Ishikawa (cell line): Measurements from ENCODE around the gene RHBDF2.

Experiments
- CEBPB ChIP-seq: IDR thresholded peaks from 2 replicates; pipeline ENCODE4 v1.6.1; 2012
- CREB1 ChIP-seq: IDR thresholded peaks from 2 replicates; pipeline ENCODE4 v1.6.1; 2012; ENCODE audit warnings: low read depth
- EGR1 ChIP-seq: IDR thresholded peaks from 2 replicates; pipeline ENCODE4 v1.6.1; 2012
- EP300 ChIP-seq: IDR thresholded peaks from 2 replicates; pipeline ENCODE4 v1.6.1; 2012; ENCODE audit warnings: borderline replicate concordance
- FOXM1 ChIP-seq: IDR thresholded peaks from 2 replicates; pipeline ENCODE4 v1.6.1; 2012; ENCODE audit warnings: low read depth, borderline replicate concordance
- NFIC ChIP-seq: IDR thresholded peaks from 2 replicates; pipeline ENCODE4 v1.6.1; 2012
- RAD21 ChIP-seq: IDR thresholded peaks from 2 replicates; pipeline ENCODE4 v1.6.1; 2012; ENCODE audit warnings: low read depth
- TAF1 ChIP-seq: IDR thresholded peaks from 2 replicates; pipeline ENCODE4 v1.6.1; 2012; ENCODE audit warnings: low read depth, mild to moderate bottlenecking
- TCF12 ChIP-seq: IDR thresholded peaks from 2 replicates; pipeline ENCODE4 v1.6.1; 2012; ENCODE audit warnings: low read depth
- TEAD4 ChIP-seq: IDR thresholded peaks from 2 replicates; pipeline ENCODE4 v1.6.1; 2012
- YY1 ChIP-seq: IDR thresholded peaks from 2 replicates; pipeline ENCODE4 v1.6.1; 2012; ENCODE audit warnings: low read depth
- ZBTB7A ChIP-seq: IDR thresholded peaks from 2 replicates; pipeline ENCODE4 v1.6.1; 2012; ENCODE audit warnings: low read depth
- TF ChIP-seq, protein P1 (sequence below): IDR thresholded peaks from 2 replicates; pipeline ENCODE4 v1.6.1; 2012
- TF ChIP-seq, protein P2 (sequence below): IDR thresholded peaks from 2 replicates; pipeline ENCODE4 v1.6.1; 2012; ENCODE audit warnings: low read depth, mild to moderate bottlenecking
- TF ChIP-seq, protein P3 (sequence below): IDR thresholded peaks from 2 replicates; pipeline ENCODE4 v1.6.1; 2012

The RHBDF2 gene

DNA sequence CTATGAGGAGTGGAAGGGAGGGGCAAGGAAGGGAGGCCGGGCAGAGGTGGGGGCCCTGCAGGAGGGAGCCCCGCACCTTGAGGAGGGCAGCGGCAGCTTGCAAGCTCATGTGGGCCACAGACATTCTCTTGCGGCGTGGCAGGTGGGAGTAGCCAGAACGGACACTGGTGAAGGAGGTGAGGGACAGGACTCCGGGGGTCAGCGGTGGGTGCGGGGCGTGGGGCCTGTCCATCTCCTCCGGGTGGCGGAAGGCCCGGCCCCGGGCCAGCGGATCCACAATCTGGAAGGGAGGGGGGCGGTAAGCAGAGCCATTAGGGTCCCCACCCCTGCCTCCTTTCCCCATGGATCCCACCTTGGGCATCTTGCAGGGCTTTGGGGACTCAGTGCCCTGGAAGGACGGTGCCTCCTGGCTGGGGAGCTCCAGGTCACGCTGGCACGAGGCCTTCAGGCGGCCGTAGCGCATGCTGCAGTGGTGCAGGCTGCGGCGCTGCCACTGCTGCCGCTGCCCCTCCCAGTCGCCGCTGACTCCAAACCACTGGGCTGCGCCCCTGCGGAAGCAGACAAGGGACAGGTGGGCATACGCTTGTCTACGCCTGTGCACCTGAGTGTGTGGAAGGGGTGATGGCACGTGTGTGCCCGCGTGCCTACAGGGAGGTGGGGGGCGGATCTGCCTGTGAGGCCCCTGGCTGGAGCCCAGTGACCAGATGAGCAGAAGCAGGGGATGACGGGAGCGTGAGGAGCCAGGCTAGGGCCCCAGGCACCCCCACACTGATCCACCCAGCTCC, 22.3 kb downstream of the RHBDF2 start:
- TF ChIP-seq, protein P1, sequence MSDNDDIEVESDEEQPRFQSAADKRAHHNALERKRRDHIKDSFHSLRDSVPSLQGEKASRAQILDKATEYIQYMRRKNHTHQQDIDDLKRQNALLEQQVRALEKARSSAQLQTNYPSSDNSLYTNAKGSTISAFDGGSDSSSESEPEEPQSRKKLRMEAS: no peak
- TF ChIP-seq CREB1: no peak
- no peak for TF ChIP-seq FOXM1
- no peak for TF ChIP-seq EGR1
- TF ChIP-seq, protein P2, sequence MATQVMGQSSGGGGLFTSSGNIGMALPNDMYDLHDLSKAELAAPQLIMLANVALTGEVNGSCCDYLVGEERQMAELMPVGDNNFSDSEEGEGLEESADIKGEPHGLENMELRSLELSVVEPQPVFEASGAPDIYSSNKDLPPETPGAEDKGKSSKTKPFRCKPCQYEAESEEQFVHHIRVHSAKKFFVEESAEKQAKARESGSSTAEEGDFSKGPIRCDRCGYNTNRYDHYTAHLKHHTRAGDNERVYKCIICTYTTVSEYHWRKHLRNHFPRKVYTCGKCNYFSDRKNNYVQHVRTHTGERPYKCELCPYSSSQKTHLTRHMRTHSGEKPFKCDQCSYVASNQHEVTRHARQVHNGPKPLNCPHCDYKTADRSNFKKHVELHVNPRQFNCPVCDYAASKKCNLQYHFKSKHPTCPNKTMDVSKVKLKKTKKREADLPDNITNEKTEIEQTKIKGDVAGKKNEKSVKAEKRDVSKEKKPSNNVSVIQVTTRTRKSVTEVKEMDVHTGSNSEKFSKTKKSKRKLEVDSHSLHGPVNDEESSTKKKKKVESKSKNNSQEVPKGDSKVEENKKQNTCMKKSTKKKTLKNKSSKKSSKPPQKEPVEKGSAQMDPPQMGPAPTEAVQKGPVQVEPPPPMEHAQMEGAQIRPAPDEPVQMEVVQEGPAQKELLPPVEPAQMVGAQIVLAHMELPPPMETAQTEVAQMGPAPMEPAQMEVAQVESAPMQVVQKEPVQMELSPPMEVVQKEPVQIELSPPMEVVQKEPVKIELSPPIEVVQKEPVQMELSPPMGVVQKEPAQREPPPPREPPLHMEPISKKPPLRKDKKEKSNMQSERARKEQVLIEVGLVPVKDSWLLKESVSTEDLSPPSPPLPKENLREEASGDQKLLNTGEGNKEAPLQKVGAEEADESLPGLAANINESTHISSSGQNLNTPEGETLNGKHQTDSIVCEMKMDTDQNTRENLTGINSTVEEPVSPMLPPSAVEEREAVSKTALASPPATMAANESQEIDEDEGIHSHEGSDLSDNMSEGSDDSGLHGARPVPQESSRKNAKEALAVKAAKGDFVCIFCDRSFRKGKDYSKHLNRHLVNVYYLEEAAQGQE: no peak
- TF ChIP-seq TCF12: no peak
- TF ChIP-seq, protein P3, sequence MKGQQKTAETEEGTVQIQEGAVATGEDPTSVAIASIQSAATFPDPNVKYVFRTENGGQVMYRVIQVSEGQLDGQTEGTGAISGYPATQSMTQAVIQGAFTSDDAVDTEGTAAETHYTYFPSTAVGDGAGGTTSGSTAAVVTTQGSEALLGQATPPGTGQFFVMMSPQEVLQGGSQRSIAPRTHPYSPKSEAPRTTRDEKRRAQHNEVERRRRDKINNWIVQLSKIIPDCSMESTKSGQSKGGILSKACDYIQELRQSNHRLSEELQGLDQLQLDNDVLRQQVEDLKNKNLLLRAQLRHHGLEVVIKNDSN: no peak
- TF ChIP-seq NFIC: no peak

DNA sequence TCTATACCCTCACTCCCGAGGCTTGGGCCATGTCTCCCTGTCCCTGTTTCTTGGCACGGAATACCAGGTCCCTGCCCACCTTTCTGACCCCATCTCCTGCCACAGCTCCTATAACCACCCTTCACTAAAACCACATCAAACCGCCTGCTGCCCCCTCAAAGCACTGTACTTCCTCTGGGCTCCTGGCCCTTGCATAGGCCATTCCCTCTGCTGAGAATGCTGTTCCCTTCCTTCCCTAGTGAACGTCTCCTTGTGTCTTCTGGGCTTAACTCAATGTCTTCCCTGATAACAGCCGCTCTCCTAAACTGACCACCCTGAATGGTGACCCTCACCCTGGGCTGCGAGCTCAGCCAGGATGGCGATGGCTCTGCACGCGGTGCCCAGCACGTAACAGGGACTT, 23.1 kb downstream of the RHBDF2 start:
- TF ChIP-seq TAF1: no peak
- TF ChIP-seq TCF12: no peak
- TF ChIP-seq RAD21: no peak

DNA sequence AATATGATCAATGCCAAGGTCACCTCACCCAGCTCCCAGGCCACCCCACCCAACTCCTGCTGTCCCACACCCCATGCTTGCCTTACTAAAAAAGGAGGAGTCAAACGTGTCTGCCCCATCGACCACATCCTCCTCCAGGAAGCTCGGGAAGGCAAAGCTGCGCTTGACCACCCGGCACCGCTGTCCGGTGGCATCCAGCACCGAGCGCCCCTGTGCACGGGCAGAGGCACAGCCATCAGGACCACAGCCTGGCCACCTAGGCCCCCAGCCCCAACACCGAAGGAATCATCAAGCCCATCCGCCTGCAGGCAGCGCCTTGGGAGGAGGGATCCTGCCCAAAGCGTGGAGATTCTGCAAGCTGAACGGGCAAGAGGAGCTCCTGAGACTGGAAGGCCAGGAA, 23.6 kb downstream of the RHBDF2 start:
- no peak for TF ChIP-seq CEBPB
- TF ChIP-seq YY1: no peak

DNA sequence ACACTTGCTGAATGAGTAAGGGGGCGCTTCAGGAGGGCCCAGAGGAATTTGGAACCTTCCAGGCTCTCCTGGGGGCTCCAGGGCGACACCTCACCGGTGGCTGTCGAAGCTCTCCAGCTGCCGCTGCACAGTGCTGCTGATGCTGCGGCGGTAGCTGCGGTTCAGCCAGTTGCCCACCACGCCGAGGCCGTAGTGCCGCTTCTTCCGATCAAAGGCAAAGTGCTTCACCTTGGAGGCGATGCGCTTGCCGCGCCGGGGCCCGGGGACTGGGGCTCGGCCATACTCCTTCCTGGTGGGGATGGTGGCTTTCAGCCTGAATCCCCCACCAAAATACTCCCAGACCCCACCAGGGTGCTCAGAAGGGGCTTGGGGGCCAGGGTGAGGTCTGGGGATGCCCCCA, 24.5 kb downstream of the RHBDF2 start:
- no peak for TF ChIP-seq FOXM1
- TF ChIP-seq TAF1: no peak
- TF ChIP-seq RAD21: no peak
- TF ChIP-seq CREB1: no peak
- no peak for TF ChIP-seq EP300
- no peak for TF ChIP-seq NFIC
- TF ChIP-seq YY1: no peak
- TF ChIP-seq, protein P2: no peak
- no peak for TF ChIP-seq TCF12
- TF ChIP-seq, protein P3: no peak
- TF ChIP-seq CEBPB: no peak
- TF ChIP-seq EGR1: no peak

DNA sequence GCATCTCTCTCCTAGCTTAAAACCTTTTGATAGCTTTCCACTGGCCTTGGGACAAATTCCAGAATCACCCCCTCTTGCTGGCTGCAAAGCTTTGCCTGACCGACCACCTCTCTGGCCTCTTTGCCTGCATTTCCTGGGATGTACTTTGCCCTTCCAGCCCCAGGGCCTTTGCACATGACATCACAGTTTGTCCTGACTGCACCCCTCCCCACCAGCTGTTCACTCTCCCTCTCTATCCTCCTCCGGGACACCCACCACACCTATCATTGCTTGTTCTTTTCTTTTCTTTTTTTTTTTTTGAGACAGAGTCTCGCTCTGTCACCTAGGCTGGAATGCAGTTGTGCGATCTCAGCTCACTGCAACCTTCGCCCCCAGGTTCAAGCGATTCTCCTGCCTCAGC, 25.9 kb downstream of the RHBDF2 start:
- TF ChIP-seq CEBPB: no peak
- no peak for TF ChIP-seq ZBTB7A
- no peak for TF ChIP-seq YY1
- no peak for TF ChIP-seq RAD21
- TF ChIP-seq, protein P3: no peak
- no peak for TF ChIP-seq TEAD4
- TF ChIP-seq EP300: no peak
- TF ChIP-seq, protein P1: no peak
- no peak for TF ChIP-seq FOXM1
- TF ChIP-seq EGR1: no peak
- TF ChIP-seq TAF1: no peak
- no peak for TF ChIP-seq CREB1
- no peak for TF ChIP-seq TCF12

DNA sequence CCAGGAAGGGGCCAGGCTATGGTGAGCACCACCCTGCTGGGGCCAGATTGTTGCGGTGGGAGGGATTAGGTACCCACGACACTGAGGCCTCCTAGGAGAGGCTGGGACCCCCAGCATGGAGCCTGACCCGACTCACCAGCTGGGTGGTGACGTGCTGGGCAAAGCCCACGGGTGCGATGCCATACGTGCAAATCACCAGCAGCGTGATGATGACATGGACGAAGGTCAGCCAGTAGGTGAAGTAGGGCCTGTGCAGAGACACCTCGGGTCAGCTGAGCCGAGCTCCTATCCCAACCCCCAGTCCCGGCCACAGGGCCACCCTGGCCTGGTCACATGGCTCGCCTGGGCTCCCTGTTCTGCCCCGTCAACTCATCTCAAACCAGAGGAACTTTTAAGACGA, 26.3 kb downstream of the RHBDF2 start:
- TF ChIP-seq EGR1 (no peak), TAF1 (no peak)
